Measurements from ENCODE around the gene GNGT2.

The GNGT2 gene

GRCh38 chr17:49210158-49211029 is at the start of gene GNGT2, which contains the start of gene ABI3:
GNGT2 (minus strand) TSS chr17:49210574; CDS start chr17:49207422, 3,152 bp downstream.
ABI3 (plus strand) TSS chr17:49210707; CDS start chr17:49210725, 18 bp downstream.
- H3K4me3 ChIP-seq = peak within 1 kb of the TSS; percentile 19 to 49 (median 35)
- peak within 1 kb of the TSS; percentile 48 to 91 (median 75) for H3K27ac ChIP-seq

- H3K27ac ChIP-seq = peak overlapping the region; percentile 35 to 95 (median 84)
Measured at GRCh38 chr17:49259663-49260010, 49.3 kb upstream of the GNGT2 start.

GRCh38 chr17:49258394-49258793 is 48.0 kb upstream of the GNGT2 start:
- Histone ChIP-seq H3K27ac (no peak overlapping the region), H3K4me3 (no peak overlapping the region)

More at GRCh38 chr17:49259663-49260010, 49.3 kb upstream of the GNGT2 start:
- peak overlapping the region; percentile 44 to 62 (median 50) for H3K4me3 ChIP-seq

- H3K27ac ChIP-seq = no peak overlapping the region
- H3K4me3 ChIP-seq = no peak overlapping the region
Measured at GRCh38 chr17:49255125-49255524, 44.8 kb upstream of the GNGT2 start.

- Histone ChIP-seq H3K4me3 (no peak overlapping the region), H3K27ac (no peak overlapping the region)
Measured at GRCh38 chr17:49254066-49254465, 43.7 kb upstream of the GNGT2 start.

GRCh38 chr17:49252148-49252695 is 41.8 kb upstream of the GNGT2 start:
- Histone ChIP-seq H3K27ac (no peak overlapping the region), H3K4me3 (no peak overlapping the region)

- no peak overlapping the region for H3K27ac ChIP-seq
- H3K4me3 ChIP-seq = no peak overlapping the region
Measured at GRCh38 chr17:49249890-49250522, 39.6 kb upstream of the GNGT2 start.

- Histone ChIP-seq H3K4me3 (no peak overlapping the region), H3K27ac (no peak overlapping the region)
Measured at GRCh38 chr17:49249292-49249794, 39.0 kb upstream of the GNGT2 start.

- no peak overlapping the region for H3K27ac ChIP-seq
- no peak overlapping the region for H3K4me3 ChIP-seq
Measured at GRCh38 chr17:49247944-49248343, 37.6 kb upstream of the GNGT2 start.

- no peak overlapping the region for H3K27ac ChIP-seq
- no peak overlapping the region for H3K4me3 ChIP-seq
Measured at GRCh38 chr17:49244839-49245238, 34.5 kb upstream of the GNGT2 start.

- Histone ChIP-seq H3K4me3 (no peak overlapping the region), H3K27ac (no peak overlapping the region)
Measured at GRCh38 chr17:49242813-49243212, 32.4 kb upstream of the GNGT2 start.

- no peak overlapping the region for H3K27ac ChIP-seq
Measured at GRCh38 chr17:49241692-49242397, 31.5 kb upstream of the GNGT2 start.

GRCh38 chr17:49241040-49241439 is 30.7 kb upstream of the GNGT2 start:
- H3K27ac ChIP-seq = no peak overlapping the region
- H3K4me3 ChIP-seq = no peak overlapping the region

More at GRCh38 chr17:49241692-49242397, 31.5 kb upstream of the GNGT2 start:
- H3K4me3 ChIP-seq = no peak overlapping the region

GRCh38 chr17:49240619-49241018 is 30.2 kb upstream of the GNGT2 start:
- H3K4me3 ChIP-seq = no peak overlapping the region
- no peak overlapping the region for H3K27ac ChIP-seq

GRCh38 chr17:49239963-49240362 is 29.6 kb upstream of the GNGT2 start:
- Histone ChIP-seq H3K27ac (no peak overlapping the region), H3K4me3 (no peak overlapping the region)

- H3K27ac ChIP-seq = peak overlapping the region in 1 of 21 experiments; percentile 37
- no peak overlapping the region for H3K4me3 ChIP-seq
Measured at GRCh38 chr17:49235896-49236295, 25.5 kb upstream of the GNGT2 start.

GRCh38 chr17:49234509-49235080 is 24.2 kb upstream of the GNGT2 start:
- Histone ChIP-seq H3K27ac (no peak overlapping the region), H3K4me3 (no peak overlapping the region)

- no peak overlapping the region for H3K27ac ChIP-seq
- H3K4me3 ChIP-seq = peak overlapping the region in 1 of 7 experiments; percentile 46
Measured at GRCh38 chr17:49231563-49231894, 21.2 kb upstream of the GNGT2 start.
